Omental fat pad (tissue), 4 donors: ENCODE data around the gene SORCS2. TPM values are rescaled to one million over a fixed set of nuclear protein-coding genes. Genes with fewer than 3 reads are reported as not detected.
A peak's percentile ranks its signal among the peaks of the same experiment; 100 is the strongest.

Source experiments
- ATAC-seq: fragments of 150-250 bp; one replicate; pipeline ENCODE4 v1.9.1; 2016; ENCODE audit warnings: mild to moderate bottlenecking, moderate library complexity; ENCODE audit not compliant: low FRiP score
- DNase-seq: peaks from one replicate; pipeline ENCODE4 v3.0.0-alpha.2; 2019; ENCODE audit warnings: low spot score
- CTCF ChIP-seq, 3 donors: fragments of 450-650 bp; IDR thresholded peaks; one replicate each; pipeline ENCODE4 v1.5.1; 2016 to 2017; ENCODE audit warnings: antibody characterized with exemption in 3 of 3, mild to moderate bottlenecking in 3 of 3, moderate library complexity in 2 of 3
- total RNA-seq, 4 donors: library from RNA; depleted of rRNA; stranded (reverse); fragments of >200 nt; gene quantifications; one replicate each; pipeline ENCODE4 v1.1.0, GENCODE V29; 2016

Gene SORCS2
- total RNA-seq, 4 donors from 2014 or later = 0.63 to 4.6 (median 1.2) TPM

GRCh38 chr4:7377223-7377865, 185.0 kb downstream of the SORCS2 start:
- DNase-seq = no peak
- TF ChIP-seq CTCF (IDR thresholded peaks at IDR 0.05) = no peak
- no peak for ATAC-seq

GRCh38 chr4:7379186-7379585, 186.8 kb downstream of the SORCS2 start:
- TF ChIP-seq CTCF (IDR thresholded peaks at IDR 0.05) = no peak
- no peak for ATAC-seq

GRCh38 chr4:7379719-7380118, 187.4 kb downstream of the SORCS2 start:
- TF ChIP-seq CTCF (IDR thresholded peaks at IDR 0.05) = no peak
- ATAC-seq (no peak), DNase-seq (no peak)

More at GRCh38 chr4:7379186-7379585, 186.8 kb downstream of the SORCS2 start:
- DNase-seq = no peak

- DNase-seq (peak; percentile 6), ATAC-seq (no peak)
- TF ChIP-seq CTCF (IDR thresholded peaks at IDR 0.05) = no peak
Observed at GRCh38 chr4:7381221-7381889, 189.0 kb downstream of the SORCS2 start.

- ATAC-seq (no peak), DNase-seq (peak; percentile 18)
- no peak for TF ChIP-seq CTCF (IDR thresholded peaks at IDR 0.05)
Observed at GRCh38 chr4:7381890-7382633, 189.7 kb downstream of the SORCS2 start.

- no peak for TF ChIP-seq CTCF (IDR thresholded peaks at IDR 0.05)
- ATAC-seq = no peak
- DNase-seq = no peak
Observed at GRCh38 chr4:7382634-7383014, 190.3 kb downstream of the SORCS2 start.
